ENCODE measurements around the gene EPN3. TPM values are rescaled to one million over a fixed set of nuclear protein-coding genes. Genes with fewer than 3 reads are reported as not detected.

EPN3 gene
- total RNA-seq, 4 donors from 2014 or later = not detected

GRCh38 chr17:50495918-50496317, 36.6 kb upstream of the EPN3 start:
- no peak for DNase-seq (ENCODE audit: extremely low spot score)
- H3K4me3 ChIP-seq = no peak overlapping the region
- no peaks in the 10 kb centered on the region for H3K27me3 ChIP-seq
- no peaks in the 10 kb centered on the region for H3K4me1 ChIP-seq
- H3K9me3 ChIP-seq = no peaks in the 10 kb centered on the region
- WGBS = 93% methylated on average over 8 of the region's 8 CpGs
- intact Hi-C loops (cut with DNase I) = no loop called here
- no peak overlapping the region for H3K27ac ChIP-seq (replicated peaks in 1 of 4)
- TF ChIP-seq CTCF (IDR thresholded peaks at IDR 0.05) (no peak), POLR2AphosphoS5 (IDR thresholded peaks at IDR 0.05) (no peak), EP300 (IDR thresholded peaks at IDR 0.05) (no peak), POLR2A (IDR thresholded peaks at IDR 0.05; ENCODE audit: low read depth) (no peak)
- H3K36me3 ChIP-seq = no peaks in the 10 kb centered on the region

GRCh38 chr17:50498021-50498874, 34.3 kb upstream of the EPN3 start:
- 87% methylated on average over 7 of the region's 7 CpGs for WGBS
- no peak for TF ChIP-seq POLR2AphosphoS5 (IDR thresholded peaks at IDR 0.05)
- TF ChIP-seq CTCF (IDR thresholded peaks at IDR 0.05) = no peak
- TF ChIP-seq POLR2A (IDR thresholded peaks at IDR 0.05; ENCODE audit: low read depth) = no peak
- no peak for TF ChIP-seq EP300 (IDR thresholded peaks at IDR 0.05)
- Histone ChIP-seq H3K27ac (replicated peaks in 1 of 4) (no peak overlapping the region), H3K4me3 (no peak overlapping the region), H3K9me3 (no peaks in the 10 kb centered on the region), H3K27me3 (no peaks in the 10 kb centered on the region), H3K4me1 (no peaks in the 10 kb centered on the region), H3K36me3 (no peaks in the 10 kb centered on the region)
- DNase-seq (ENCODE audit: extremely low spot score) = no peak
- intact Hi-C loops (cut with DNase I) = no loop called here

GRCh38 chr17:50499270-50499669, 33.3 kb upstream of the EPN3 start:
- Histone ChIP-seq H3K9me3 (no peaks in the 10 kb centered on the region), H3K4me3 (no peak overlapping the region), H3K27ac (replicated peaks in 1 of 4) (no peak overlapping the region), H3K27me3 (no peaks in the 10 kb centered on the region), H3K36me3 (no peaks in the 10 kb centered on the region), H3K4me1 (no peaks in the 10 kb centered on the region)
- intact Hi-C loops (cut with DNase I) = no loop called here
- no peak for TF ChIP-seq POLR2A (IDR thresholded peaks at IDR 0.05; ENCODE audit: low read depth)
- TF ChIP-seq EP300 (IDR thresholded peaks at IDR 0.05) = no peak
- no peak for TF ChIP-seq CTCF (IDR thresholded peaks at IDR 0.05)
- TF ChIP-seq POLR2AphosphoS5 (IDR thresholded peaks at IDR 0.05) = no peak
- DNase-seq (ENCODE audit: extremely low spot score) = no peak

GRCh38 chr17:50499721-50500120, 32.8 kb upstream of the EPN3 start:
- TF ChIP-seq CTCF (IDR thresholded peaks at IDR 0.05) (no peak), POLR2AphosphoS5 (IDR thresholded peaks at IDR 0.05) (no peak), EP300 (IDR thresholded peaks at IDR 0.05) (no peak), POLR2A (IDR thresholded peaks at IDR 0.05; ENCODE audit: low read depth) (no peak)
- no peaks in the 10 kb centered on the region for H3K27me3 ChIP-seq
- no peaks in the 10 kb centered on the region for H3K36me3 ChIP-seq
- no peaks in the 10 kb centered on the region for H3K9me3 ChIP-seq
- no peak for DNase-seq (ENCODE audit: extremely low spot score)
- 100% methylated on average over 2 of the region's 2 CpGs for WGBS
- H3K4me1 ChIP-seq = no peaks in the 10 kb centered on the region
- intact Hi-C loops (cut with DNase I) = no loop called here
- no peak overlapping the region for H3K27ac ChIP-seq (replicated peaks in 1 of 4)
- no peak overlapping the region for H3K4me3 ChIP-seq

- H3K27ac ChIP-seq (replicated peaks in 1 of 4) = no peak overlapping the region
- H3K9me3 ChIP-seq = no peaks in the 10 kb centered on the region
- H3K4me3 ChIP-seq = no peak overlapping the region
- H3K4me1 ChIP-seq = no peaks in the 10 kb centered on the region
- no peak for DNase-seq (ENCODE audit: extremely low spot score)
- no peaks in the 10 kb centered on the region for H3K27me3 ChIP-seq
- intact Hi-C loops (cut with DNase I) = no loop called here
- TF ChIP-seq CTCF (IDR thresholded peaks at IDR 0.05) (peak in 2 of 3 experiments; percentile 22 to 40), EP300 (IDR thresholded peaks at IDR 0.05) (no peak)
- 50% methylated on average over 5 of the region's 5 CpGs for WGBS
- H3K36me3 ChIP-seq = no peaks in the 10 kb centered on the region
Measured at GRCh38 chr17:50501054-50501453, 31.5 kb upstream of the EPN3 start.
